HG03095 (cell line): ENCODE results near the gene AFF3.
"Not testable (repeated sequence)": the region's sequence is repeated elsewhere in the genome, so short reads cannot be mapped to it uniquely, and the experiment has no call there.

ENCODE experiments used
- ATAC-seq: cut with Tn5 transposase; IDR thresholded peaks from one replicate; pipeline ENCODE4 v1.9.1; 2021; ENCODE audit warnings: moderate library complexity; ENCODE audit not compliant: unreplicated experiment

AFF3 gene

DNA sequence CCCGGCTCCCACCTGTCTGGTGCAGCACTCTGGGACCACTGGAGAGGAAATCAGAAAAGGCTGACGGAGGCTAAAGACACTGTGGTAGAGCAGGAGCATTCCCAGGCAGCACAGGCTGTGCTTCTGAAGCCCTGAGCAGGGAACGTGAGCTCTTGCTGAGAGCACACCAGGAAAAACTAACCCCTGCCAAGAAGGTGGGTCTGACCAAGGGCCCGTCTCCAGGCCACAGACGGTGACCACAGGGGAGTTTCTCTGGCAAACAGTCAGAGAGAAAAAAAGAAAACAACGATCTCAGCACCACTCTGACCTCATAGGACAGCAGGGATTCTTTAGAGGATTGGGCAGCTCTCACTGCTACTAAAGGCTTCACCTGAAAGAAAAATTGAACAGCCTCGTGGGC lies 201.4 kb downstream of the AFF3 start:
- ATAC-seq, result no peak

DNA sequence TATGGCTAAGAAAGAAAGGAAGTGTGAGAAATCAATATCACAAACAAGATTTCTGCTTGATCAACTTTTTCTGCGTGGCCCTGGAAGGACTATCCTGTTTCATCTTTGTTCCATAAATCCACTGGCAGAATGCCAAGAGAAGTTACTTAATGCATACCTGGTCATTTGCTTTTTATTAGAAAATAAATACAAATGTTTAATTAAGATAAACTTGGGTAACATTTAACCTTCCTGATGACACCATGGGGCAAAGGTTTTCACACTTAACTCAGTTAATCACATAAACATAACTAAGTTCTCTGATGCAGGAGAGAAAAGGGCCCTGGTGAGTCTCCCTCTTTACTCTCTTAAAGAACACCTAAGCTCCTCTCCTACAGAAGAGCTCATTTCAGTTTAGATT lies 203.3 kb downstream of the AFF3 start:
- ATAC-seq, result no peak

DNA sequence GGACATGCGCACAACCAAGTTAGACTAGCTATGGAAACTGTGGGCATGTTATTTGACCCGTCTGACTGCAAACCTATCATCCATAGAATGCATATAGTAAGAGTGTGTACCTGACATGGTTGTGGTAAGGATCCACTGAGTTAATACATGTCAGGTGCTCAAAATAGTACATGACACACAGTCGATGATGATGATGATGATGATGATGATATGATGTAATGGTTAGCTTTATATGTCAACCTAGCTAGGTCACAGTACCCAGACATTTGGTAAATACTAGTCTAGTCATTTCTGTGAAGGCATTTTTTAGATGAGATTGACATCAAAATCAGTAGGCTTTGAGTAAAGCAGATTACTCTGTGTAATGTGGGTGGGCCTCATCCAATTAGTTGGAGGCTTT lies 204.1 kb downstream of the AFF3 start:
- no peak for ATAC-seq

DNA sequence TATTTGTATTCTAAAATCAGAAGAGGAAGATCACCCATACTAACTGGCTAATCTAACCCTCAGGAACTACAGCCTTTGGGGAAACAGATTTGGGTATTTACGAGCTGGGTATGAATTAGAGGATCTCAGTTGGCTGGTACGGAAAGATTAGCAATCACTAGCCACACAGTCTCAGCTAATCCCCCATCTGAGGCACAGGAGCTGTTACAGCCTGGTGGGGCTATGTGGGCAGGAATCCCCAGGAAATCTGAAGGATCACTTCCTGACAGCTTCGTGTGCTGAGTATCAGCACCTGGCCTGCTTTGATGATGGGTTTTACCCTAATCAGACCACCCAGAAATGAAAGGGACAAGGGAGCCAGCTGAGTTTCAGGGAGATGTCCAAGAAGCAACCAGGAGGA lies 206.3 kb downstream of the AFF3 start:
- no peak for ATAC-seq

DNA sequence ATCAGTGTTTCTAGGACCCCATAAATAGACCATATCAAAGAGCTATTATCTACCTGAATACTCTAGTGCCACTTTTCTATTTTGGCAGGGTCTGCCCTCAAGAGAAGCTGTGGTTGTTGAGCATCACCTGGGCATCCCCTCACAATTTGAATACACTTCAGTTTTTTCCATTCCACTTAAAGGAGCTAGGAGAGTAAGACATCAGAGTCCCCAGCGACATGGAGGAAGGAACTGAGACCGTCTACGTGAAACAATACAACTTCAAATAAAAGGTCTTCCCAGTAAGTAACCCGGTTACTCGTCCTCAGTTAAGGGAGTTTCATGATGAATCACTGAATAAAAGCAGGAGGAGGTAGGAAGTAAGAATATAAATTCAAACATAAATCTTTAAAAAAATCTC lies 206.7 kb downstream of the AFF3 start:
- no peak for ATAC-seq

DNA sequence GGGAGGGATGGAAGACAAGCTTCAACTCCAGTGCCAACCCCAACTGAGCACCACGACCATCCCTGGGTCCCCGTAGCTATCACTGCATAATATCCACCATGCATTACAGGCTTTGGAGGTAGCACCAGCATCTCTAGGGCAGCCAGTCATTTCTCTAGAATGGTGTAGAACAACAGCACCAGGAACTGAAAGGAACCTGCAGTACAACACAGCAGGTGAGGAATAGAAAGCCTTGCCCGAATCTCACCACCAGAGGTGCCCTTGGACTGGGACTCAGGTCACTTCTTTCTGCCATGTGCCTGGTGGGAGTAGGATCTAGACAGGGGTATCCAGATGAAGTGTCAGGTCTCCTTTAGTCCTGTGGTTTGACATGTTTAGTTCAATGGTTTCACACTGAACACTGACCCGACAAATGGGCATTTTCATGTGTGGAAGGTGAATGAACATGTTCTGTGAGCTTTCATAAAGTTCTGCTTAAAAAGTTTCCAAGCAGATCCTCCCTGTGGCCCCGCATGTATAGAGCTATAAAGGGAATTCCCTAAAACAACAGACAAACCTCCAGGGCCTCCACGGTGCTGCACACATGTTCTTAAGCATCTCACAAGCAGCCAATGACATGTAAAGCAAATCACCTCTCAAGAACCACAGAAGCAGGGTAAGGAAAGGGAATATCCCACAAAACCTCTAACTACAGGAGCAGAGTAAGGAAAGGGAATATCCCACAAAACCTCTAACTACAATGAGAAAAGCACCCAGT lies 208.3 kb downstream of the AFF3 start:
- no peak for ATAC-seq

DNA sequence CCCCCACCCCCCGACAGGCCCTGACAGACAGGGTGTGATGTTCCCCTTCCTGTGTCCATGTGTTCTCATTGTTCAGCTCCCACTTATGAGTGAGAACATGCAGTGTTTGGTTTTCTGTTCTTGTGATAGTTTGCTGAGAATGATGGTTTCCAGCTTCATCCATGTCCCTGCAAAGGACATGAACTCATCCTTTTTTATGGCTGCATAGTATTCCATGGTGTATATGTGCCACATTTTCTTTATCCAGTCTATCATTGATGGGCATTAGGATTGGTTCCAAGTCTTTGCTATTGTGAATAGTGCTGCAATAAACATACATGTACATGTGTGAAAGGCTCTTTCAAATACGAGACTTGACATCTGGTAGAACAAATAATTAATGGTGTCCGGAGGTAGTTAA lies 208.9 kb downstream of the AFF3 start:
- not testable (repeated sequence) for ATAC-seq

DNA sequence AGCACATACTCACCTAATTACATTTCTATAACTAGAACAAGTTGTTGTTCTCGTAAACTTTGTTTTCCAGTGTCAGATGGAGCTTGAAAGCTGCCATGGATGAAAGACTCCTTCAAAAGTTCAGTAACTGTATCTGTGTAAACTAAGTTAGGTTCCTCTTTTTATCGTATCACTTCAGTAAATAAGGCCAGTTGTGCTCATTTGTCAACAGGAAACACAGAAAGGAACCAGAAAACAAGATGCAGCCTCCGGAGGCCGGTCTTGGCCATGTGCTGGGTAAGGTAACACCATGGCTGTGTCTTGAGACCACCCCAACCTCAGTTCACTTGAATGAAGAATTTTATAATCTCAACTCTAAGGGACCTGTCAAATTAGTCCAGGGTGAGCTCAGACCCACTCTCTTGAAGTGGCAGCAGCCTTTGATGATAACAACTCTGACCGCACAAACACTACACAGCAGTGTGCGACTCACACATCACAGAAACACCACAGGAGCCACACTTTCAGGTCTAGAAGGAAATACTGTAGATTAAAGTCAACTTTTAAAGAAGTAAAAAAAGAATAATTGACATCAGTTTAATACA lies 213.8 kb downstream of the AFF3 start:
- ATAC-seq, result no peak

DNA sequence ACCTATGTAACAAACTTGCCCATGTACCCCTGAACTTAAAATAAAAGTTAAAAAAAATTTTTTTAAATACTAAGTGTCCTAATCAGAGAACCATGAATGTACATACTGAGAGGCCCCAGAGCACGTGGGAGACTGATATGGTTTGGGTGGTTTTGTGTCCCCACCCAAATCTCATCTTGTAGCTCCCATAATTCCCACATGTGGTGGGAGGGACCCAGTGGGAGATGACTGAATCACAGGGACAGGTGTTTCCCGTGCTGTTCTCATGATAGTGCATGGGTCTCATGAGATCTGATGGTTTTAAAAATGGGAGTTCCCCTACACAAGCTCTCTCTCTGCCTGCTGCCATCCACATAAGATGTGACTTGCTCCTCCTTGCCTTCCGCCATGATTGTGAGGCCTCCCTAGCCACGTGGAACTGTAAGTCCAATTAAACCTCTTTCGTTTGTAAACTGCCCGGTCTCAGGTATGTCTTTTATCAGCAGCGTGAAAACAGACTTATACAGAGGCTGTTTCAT lies 214.6 kb downstream of the AFF3 start:
- not testable (repeated sequence) for ATAC-seq

DNA sequence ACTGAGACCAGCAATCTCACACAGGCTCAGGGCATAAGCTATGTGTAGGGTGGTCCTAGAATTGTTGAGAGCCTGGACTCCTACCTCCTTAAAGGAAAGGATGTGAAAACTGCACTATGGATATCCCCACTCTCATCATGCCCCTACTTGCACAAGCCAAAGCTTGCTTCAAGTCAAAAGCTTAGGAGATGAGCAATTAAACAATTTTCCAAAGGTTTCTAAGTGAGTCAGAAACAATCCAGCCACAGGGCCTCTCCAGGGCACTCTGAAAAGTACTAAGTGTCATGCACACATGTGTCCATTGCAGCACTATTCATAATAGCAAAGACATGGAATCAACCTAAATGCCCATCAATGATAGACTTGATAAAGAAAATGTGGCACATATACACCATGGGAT lies 215.4 kb downstream of the AFF3 start:
- ATAC-seq, result no peak

DNA sequence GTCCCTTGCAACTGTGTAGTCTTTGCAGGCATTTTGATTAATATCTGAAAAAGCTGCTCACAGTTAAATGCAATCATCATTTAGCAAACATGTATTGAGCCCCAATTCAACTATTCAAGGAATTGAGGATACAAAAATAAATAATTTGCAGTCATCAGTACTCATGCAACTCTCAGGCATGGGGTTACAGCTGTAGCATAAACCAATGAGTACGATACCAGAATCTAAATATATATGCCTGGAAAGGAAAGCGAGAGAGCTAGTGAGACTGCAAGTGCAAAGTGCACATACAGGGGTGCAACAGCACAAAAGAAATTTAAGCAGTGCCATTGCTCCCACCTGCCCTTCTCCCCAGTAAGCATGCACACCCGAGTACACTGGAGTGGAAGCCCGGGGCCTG lies 216.4 kb downstream of the AFF3 start:
- ATAC-seq, result no peak

DNA sequence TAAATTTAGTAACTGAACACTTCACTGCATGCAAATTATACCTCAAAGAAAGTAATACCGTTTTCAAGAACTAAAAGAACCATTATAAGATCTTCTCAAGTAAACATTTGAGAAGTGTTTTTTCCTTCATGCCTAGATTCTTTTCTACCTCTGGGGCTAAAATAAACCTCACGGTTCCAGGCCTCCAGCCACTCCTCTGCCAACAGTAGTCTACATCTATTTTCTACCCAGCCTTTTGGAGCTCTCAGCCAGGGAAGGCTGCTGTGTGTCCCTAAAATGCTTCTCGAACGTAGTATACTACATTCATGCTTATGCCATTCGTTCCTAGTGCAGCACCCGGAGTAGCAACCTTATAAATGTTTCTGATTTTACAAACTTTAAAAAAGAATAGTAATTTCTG lies 219.7 kb downstream of the AFF3 start:
- ATAC-seq, result no peak

DNA sequence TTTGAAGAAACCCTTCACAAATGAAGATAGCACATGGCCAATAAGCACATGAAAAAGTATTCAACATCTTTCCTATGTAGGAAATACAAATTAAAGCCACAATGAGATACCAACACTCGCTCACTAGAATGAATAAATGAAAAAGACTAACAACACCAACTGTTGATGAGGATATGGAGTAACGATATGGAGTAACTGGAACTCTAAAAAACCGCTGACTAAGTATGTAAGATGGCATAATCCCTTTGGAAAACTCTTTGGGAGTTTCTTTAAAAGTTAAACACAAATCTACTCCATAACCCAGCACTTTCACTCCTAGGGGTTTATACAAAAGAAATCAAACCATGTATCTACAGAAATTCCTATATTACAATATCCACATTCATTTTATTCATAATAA lies 220.5 kb downstream of the AFF3 start:
- no peak for ATAC-seq

DNA sequence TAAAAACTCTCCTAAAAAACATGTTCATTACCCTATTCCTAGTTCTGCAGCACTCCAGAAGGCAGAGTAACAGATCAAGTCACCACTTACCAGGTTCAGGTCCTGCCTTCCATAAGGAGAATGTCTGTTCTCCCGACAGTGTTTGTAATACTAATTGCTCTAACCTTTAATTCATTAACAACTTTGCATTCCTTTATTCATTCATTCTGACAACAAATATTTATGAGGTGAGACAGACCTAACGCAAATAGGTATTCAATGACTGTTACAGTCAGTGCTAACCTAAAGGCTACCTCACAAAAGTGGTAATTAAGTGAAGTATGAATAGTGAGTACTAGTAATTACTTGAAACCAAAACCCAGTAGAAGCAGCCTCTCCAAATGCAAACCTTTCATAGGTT lies 224.0 kb downstream of the AFF3 start:
- no peak for ATAC-seq

DNA sequence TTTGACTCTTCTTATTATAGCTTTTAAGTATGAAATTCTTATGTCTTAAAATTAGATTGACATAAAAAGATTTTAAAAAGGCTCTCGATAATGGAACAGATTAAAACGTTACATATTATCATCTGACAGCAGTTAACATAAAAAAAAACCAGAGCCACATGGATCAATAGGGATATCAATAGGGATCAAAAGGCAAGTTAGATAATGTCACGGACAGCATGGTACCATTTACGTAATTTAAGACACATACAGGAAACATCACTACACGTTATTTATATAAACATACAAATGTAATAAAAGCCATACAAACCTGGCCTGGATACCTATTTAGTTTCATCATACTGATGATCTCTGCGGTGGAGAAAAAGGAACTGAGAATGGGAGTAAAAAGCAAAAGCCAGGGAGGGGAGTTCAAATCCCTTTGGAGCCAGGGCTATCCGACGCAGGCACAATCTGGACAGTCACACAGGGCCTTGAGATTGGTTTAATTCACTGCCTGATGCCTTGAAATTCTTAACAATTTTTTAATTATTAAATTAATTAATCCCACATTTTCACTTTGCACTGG lies 227.2 kb downstream of the AFF3 start:
- no peak for ATAC-seq

DNA sequence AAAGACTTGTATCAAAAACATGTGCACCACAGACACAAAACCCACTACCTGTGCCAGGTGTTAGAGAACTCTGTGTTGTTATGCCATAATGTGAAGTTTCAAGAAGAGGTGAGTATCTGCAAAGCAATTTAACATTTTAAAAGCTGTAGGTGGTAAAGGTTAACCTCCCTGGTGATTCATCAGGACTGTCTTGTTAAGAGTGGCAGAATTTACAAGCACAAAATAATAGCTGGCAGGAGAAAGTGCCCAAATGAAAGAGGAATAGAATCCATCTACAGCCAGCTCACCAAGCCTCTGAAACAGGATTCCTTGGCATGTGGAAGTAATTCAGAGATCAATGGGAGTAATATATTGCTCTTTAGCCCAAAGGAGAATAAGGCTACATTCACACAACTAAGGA lies 230.7 kb downstream of the AFF3 start:
- ATAC-seq, result no peak

DNA sequence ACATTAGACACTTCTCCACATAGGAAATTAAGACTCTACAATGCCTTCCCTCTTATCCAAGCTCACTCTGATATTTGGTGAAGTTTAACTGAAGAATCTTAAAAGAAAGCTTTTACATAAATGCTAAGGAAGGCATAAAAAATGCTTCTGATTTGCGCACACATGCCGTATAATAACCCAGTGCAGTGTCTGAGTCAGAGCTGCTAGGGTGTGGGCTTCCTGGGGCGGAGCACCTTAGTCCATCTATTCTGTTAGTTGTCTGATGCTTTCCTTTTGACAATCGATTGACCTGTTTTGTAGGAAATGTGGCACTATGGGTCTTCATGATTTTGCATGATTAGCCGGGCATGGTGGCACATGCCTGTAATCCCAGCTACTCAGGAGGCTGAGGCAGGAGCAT lies 231.5 kb downstream of the AFF3 start:
- no peak for ATAC-seq

DNA sequence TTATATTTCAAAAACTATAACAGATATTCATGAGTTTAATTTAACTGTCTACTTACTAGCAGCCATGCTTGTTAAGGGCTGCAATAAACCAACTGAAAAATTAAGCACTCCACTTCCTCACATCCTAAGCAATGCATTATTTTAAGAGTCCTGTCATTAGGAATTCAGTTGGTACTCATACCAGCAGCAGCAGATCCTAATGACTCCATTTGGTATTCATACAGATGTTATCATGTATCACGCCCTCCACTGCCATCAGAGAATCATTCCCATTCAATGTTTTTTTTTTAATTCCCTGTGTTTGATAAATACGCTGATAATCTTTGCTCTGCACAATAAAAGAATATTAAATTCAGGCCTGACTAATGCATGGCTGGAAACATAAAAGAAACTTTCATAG lies 236.8 kb downstream of the AFF3 start:
- ATAC-seq, result no peak

DNA sequence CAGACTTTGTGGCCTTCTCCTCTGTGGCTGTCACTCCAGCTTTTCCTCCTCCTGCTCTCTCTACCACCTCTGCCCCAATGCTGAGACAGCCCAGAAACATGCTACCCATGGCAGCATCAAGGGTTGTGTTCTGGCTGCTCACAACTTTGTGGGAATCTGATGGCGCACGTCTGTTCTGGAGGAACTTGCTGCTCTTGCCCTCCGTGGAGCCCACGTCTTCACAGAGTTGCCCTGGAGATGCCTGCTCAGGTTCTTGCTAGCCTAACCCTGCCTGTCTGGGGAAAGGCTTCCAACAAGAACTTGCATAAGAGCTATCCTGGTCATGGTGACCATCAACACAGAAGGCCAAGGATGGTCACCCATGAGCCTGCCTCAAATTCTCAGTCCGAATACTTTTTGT lies 237.4 kb downstream of the AFF3 start:
- no peak for ATAC-seq

DNA sequence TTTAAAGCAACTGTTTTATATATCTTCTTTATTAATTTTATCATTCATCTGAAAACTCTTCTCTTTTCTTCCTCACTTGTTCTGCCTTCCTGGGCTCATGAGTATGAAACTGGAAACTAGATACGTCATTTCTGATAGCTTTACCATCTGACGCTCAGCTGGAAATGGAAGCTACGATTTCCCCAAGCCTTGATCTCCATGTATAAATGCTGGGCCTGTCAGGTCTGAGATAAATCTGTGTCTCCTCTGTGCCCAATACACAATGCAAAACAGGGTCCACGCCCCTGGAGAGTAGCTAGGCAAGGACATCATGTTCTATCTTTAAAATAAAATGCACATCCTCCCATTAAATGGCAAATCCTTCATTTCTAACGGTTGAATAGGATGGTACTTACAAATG lies 238.4 kb downstream of the AFF3 start:
- ATAC-seq, result no peak

DNA sequence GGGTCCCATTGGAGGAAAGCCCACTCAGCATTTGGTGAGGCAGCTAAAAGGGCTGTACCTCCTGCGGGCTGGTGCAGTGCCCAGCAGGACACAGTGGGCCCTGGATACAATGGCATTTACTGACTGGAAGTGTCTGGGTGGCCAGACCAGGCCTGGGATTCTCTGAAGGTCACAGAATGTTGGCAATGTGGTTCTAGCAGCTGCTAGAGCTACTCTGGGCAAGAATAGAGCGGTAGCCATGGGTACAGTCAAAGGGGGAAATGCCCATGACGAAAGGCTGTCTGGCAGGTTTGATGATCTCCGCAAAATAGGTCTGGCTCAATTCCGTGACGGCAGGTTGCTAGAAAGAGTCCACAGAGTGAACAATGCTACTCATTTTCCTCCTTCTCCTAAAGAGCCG lies 241.8 kb downstream of the AFF3 start:
- ATAC-seq, result no peak

DNA sequence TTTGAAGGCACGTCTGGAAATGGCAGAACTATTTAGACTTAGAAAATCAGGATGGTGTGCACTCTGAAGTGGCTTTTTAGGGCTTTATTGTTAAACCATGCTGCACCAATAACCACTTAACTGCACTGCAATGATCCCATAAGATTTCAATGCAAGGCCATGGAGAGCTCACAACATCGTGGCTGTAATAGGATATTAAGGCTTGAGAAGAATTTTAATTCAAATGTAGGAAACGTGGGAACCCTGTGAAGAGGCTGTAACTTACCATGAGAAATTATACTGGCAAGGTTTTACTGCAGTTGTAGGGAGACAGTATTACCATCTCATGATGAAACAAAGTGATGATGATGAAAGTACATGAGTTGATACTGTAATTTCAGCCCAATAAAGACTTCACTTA lies 242.5 kb downstream of the AFF3 start:
- ATAC-seq, result no peak
